NCI-H1436 (cell line): ENCODE results near the gene MUC3A.
"Not testable (repeated sequence)": the region's sequence is repeated elsewhere in the genome, so short reads cannot be mapped to it uniquely, and the experiment has no call there.

Source experiments
- DNase-seq: peaks from one replicate; lab custom pipeline; 2025; lab: John Stamatoyannopoulos, UW

The MUC3A gene, protein sequence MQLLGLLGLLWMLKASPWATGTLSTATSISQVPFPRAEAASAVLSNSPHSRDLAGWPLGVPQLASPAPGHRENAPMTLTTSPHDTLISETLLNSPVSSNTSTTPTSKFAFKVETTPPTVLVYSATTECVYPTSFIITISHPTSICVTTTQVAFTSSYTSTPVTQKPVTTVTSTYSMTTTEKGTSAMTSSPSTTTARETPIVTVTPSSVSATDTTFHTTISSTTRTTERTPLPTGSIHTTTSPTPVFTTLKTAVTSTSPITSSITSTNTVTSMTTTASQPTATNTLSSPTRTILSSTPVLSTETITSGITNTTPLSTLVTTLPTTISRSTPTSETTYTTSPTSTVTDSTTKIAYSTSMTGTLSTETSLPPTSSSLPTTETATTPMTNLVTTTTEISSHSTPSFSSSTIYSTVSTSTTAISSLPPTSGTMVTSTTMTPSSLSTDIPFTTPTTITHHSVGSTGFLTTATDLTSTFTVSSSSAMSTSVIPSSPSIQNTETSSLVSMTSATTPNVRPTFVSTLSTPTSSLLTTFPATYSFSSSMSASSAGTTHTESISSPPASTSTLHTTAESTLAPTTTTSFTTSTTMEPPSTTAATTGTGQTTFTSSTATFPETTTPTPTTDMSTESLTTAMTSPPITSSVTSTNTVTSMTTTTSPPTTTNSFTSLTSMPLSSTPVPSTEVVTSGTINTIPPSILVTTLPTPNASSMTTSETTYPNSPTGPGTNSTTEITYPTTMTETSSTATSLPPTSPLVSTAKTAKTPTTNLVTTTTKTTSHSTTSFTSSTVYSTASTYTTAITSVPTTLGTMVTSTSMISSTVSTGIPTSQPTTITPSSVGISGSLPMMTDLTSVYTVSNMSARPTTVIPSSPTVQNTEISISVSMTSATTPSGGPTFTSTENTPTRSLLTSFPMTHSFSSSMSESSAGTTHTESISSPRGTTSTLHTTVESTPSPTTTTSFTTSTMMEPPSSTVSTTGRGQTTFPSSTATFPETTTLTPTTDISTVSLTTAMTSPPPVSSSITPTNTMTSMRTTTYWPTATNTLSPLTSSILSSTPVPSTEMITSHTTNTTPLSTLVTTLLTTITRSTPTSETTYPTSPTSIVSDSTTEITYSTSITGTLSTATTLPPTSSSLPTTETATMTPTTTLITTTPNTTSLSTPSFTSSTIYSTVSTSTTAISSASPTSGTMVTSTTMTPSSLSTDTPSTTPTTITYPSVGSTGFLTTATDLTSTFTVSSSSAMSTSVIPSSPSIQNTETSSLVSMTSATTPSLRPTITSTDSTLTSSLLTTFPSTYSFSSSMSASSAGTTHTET (N-terminal part only)

DNA sequence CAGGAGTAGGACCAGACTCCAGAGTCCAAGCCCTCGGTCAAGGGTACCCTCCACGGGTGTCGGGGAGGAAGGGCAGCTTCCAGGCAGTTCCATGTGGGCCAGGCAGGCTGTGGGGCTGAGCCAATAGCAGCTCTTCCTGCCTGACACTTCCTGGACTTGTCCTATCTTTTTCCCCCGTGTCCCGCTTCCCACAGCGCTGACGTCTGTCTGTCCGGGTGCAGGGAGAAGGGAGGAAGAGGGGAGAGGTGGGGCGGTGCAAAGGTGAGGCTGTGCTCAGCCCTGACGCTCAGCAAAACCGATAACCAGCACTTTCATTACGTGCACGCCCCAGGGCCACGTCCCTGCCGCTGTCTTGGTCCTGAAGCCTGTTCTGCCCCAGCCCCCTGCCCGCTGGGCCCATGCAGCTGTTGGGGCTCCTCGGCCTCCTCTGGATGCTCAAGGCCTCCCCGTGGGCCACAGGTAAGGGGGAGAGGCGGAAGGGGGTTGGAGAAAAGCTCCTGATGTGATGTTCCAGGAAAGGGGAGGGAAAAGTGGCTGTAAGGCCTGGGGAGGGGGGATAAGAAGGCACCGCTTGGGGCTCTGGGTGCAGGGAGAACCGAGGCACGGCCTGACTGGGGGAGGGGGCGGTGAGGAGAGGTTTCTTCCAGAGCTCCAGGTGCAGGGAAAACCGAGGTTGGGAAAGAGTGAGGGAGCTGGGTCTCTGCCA lies at the start of gene MUC3A:
MUC3A (plus strand) TSS at position 308 of the 706 bp plus-strand sequence; CDS start at position 399, 91 bp downstream.
- DNase-seq = no peak

DNA sequence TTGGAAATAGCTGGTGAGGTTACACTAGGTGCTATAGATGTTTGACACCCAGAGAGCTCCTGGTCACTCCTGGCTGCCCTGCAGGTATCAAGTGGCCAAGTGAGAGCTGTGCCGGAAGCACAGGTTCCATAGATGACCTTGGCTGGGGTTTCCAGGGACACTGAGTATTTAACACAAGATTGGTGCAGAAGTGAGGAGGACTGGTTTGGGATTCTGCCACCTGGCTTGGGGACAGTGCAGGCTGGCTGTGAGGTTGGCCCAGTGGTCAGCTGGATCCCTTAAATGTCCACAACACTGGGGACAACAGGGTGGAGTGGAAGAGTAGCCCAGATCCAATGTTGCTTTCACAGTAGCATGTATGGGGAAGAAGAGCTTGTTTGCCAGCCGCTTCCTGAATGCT lies 48.4 kb upstream of the MUC3A start:
- DNase-seq = no peak

DNA sequence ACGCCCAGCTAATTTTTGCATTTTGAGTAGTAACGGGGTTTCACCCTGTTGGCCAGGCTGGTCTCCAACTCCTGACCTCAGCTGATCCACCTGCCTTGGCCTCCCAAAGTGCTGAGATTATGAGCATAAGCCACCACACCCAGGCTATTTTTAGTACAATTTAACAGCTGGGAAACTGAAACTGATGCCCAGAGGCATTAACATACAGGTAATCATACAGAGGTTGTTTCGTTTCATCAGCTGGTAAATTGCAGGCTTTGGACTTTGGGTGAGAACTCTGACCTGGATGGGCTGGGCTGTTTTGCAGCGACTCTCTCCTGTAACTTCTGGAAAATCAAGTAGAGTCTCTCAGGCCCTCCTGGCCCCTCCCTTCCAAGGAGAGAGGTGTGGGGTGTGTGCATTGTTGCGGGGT lies 47.4 kb upstream of the MUC3A start:
- no peak for DNase-seq

DNA sequence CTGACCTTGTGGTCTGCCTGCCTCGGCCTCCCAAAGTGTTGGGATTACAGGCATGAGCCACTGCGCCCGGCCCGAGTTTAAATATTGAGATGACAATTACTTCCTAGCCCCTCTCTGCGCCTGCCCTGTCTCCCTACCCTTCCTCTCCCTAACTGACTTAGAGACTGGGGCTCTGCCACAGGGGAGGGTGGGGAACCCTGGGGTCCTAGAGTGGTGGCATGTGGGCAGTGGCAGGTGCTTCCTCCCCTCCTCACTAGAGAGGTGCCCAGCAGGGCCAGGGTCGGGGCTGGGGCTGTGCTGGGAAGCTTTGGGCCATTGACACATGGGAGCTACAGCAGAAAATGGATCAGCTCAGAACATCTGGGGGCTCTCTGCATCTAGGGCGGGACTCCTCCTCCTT lies 46.7 kb upstream of the MUC3A start:
- no peak for DNase-seq

- DNase-seq = no peak
Measured at GRCh38 chr7:100908512-100908911, 40.8 kb upstream of the MUC3A start.

GRCh38 chr7:100910443-100910842 lies 38.9 kb upstream of the MUC3A start:
- not testable (repeated sequence) for DNase-seq

- DNase-seq = no peak
Measured at GRCh38 chr7:100911484-100911883, 37.9 kb upstream of the MUC3A start.

- DNase-seq = no peak
Measured at GRCh38 chr7:100914208-100914878, 35.0 kb upstream of the MUC3A start.

DNA sequence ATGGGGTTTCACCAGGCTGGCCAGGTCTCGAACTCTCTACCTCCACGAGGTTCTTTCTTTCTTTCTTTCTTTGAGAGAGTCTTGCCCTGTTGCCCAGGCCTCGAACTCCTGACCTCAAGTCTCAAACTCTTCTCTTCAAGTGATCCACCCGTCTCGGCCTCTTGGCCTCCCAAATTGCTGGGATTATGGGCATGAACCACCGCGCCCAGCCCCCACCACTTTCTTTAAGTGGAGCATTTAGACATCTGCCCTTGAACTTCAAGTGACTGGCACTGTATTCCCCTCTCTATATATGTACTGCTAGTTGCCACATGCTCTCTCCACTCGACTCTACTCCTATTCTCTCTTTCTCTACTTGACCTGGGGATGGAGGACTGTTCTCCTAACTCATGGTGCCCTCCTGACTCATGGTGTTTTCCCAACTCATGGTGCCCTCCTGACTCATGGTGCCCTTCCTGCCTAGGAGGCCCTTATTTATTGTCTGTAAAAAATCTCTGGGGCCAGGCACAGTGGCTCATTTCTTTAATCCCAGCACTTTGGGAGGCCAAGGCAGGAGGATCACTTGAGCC lies 34.4 kb upstream of the MUC3A start:
- no peak for DNase-seq

DNA sequence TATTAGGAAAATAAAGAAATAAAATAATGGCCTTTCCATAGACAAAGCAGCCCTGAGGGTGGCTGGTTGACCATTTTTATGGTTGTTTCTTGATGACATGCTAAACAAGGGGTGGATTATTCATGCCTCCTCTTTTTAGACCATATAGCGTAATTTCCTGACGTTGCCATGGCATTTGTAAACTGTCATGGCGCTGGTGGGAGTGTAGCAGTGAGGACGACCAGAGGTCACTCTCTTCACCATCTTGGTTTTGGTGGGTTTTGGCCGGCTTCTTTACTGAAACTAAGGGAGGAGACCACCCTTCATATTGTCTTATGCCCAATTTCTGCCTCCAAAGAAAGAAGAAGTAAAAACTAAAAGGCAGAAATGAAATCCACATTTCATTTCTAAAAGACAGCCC lies 30.0 kb upstream of the MUC3A start:
- DNase-seq = not testable (repeated sequence)

DNA sequence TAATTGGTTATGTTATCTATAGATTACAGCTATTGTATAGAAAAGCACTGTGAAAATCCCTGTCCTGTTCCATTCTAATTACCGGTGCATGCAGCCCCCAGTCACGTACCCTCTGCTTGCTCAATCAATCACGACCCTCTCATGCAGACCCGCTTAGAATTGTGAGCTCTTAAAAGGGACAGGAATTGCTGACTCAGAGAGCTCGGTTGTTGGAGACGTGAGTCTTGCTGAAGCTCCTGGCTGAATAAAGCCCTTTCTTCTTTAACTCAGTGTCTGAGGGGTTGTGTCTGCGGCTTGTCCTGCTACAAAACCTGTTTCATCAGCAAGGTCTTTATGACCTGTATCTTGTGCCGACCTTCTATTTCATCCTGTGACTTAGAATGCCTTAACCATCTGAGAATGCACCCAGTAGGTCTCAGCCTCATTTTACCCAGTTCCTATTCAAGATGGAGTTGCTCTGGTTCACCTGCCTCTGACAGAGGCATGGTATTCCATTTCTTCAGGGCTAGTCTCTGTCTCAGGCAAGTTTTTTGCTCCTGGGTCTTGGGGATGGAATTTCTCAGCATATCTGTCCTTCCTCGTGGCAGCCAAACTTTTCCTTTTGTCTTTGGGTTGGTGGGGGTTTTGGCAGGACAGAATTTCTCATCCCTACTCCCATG lies 29.4 kb upstream of the MUC3A start:
- DNase-seq = not testable (repeated sequence)

DNA sequence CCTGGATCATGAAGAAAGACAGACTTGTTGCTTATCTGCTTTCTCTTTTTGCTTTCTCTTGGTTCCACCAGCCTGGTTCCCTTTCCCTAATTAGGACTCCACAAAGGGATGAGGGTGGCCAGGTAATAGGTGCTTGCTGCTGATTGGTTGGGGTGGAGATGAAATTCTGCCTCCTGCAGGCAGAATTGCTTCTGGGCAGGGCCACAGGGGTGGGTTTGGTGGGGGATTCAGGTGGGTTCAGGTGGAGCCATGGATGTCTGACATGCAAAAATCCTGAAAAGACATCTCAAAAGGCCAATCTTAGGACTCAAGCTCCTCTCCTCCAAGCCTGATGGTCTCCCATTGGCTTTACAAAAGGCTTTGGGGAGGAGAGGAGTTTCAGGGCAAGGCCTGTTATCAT lies 28.3 kb upstream of the MUC3A start:
- no peak for DNase-seq

GRCh38 chr7:100923616-100924015 lies 25.7 kb upstream of the MUC3A start:
- DNase-seq = not testable (repeated sequence)

- no peak for DNase-seq
Measured at GRCh38 chr7:100929808-100930174, 19.5 kb upstream of the MUC3A start.

- DNase-seq = no peak
Measured at GRCh38 chr7:100933734-100934133, 15.6 kb upstream of the MUC3A start.

DNA sequence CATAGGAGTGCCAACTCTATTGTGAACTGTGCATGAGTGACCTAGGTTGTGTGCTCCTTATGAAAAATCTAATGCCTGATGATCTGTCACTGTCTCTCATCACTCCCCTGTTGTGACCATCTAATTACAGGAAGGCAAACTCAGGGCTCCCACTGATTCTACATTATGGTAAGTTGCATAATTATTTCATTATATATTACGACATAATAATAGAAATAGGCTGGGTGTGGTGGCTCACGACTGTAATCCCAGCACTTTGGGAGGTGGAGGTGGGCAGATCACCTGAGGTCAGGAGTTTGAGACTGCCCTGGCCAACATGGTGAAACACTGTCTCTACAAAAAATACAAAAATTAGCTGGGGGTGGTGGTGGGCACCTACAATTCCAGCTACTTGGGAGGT lies 14.0 kb upstream of the MUC3A start:
- DNase-seq = not testable (repeated sequence)

DNA sequence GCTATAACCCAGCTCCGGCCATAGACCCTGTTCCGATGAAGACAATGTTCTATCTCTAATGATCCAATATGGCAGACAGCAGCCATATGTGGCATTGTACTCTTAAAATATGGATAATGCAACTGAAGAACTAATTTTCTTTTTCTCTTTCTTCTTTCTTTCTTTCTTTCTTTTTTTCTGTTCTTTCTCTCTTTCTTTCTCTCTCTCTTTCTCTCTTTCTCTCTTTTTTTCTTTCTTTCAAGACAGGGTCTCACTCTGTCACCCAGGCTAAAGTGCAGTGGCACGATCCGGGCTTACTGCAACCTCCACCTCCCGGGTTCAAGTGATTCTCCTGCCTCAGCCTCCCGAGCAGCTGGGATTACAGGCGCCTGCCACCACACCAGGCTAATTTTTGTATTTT lies 13.2 kb upstream of the MUC3A start:
- DNase-seq = not testable (repeated sequence)

GRCh38 chr7:100942045-100942774 lies 7.1 kb upstream of the MUC3A start:
- no peak for DNase-seq

DNA sequence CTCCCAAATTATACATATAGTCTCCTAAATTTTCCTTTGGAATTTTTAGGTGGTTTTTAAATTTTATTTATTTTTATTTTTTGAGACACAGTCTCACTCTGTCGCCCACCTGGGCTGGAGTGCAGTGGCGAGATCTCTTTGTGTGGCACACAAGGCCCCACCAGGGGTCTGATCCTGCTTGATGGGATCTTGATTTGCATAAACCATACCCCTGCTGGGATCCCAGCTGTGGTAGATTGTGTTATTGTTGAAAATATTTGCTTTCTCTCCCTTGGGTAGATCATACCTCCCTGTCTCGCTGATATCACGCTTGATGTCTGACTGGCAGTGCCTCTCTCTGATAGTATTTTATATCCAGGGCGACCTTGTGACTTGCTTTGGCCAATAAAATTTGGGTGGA lies 5.6 kb upstream of the MUC3A start:
- no peak for DNase-seq
